HepG2 (cell line): ENCODE data around the gene TIPRL. TPM values are rescaled to one million over a fixed set of nuclear protein-coding genes. Genes with fewer than 3 reads are reported as not detected.

Experiments
- BORCS8-MEF2B ChIP-seq: sonication (generic); formaldehyde crosslinking; IDR thresholded peaks from 2 replicates; pipeline ENCODE4 v1.8.0; 2022; ENCODE audit warnings: mild to moderate bottlenecking, missing genetic modification reagents
- CBX1 ChIP-seq: IDR thresholded peaks from one replicate; pipeline ENCODE4 v1.6.1; 2016; ENCODE audit warnings: antibody characterized with exemption, low read depth
- CHD4 ChIP-seq: fragments of 200-600 bp; sonication (generic); IDR thresholded peaks from 2 replicates; pipeline ENCODE4 v1.7.0; 2017; ENCODE audit warnings: mild to moderate bottlenecking, low read length, borderline replicate concordance
- HMG20B ChIP-seq: conservative IDR thresholded peaks from 2 replicates; pipeline ENCODE4 v1.6.1; 2016; ENCODE audit warnings: missing genetic modification reagents, missing compliant biosample characterization
- HOXD1 ChIP-seq: sonication (generic); formaldehyde crosslinking; IDR thresholded peaks from 2 replicates; pipeline ENCODE4 v1.5.0; 2020; ENCODE audit warnings: missing genetic modification reagents
- KLF6 ChIP-seq: IDR thresholded peaks from 2 replicates; pipeline ENCODE4 v1.8.0; 2016; ENCODE audit warnings: missing biosample characterization, missing genetic modification reagents
- MEIS1 ChIP-seq: sonication (generic); formaldehyde crosslinking; IDR thresholded peaks from 2 replicates; pipeline ENCODE4 v1.9.0; 2021; ENCODE audit warnings: mild to moderate bottlenecking, missing genetic modification reagents, moderate library complexity, borderline replicate concordance
- MLLT10 ChIP-seq: sonication (generic); formaldehyde crosslinking; IDR thresholded peaks from 2 replicates; pipeline ENCODE4 v1.4.0; 2020; ENCODE audit warnings: missing genetic modification reagents
- NR2C2 ChIP-seq: sonication (generic); formaldehyde crosslinking; IDR thresholded peaks from 2 replicates; pipeline ENCODE4 v1.4.0; 2020; ENCODE audit warnings: missing genetic modification reagents, mild to moderate bottlenecking, moderate library complexity, borderline replicate concordance
- PLRG1 ChIP-seq: fragments of 450-650 bp; conservative IDR thresholded peaks from 2 replicates; pipeline ENCODE4 v1.6.1; 2016
- PRPF4 ChIP-seq: fragments of 200-400 bp; formaldehyde crosslinking; IDR thresholded peaks from 2 replicates; pipeline ENCODE4 v1.6.1; 2016; ENCODE audit warnings: low read length, low read depth; ENCODE audit not compliant: poor library complexity, severe bottlenecking
- XBP1 ChIP-seq: sonication (generic); formaldehyde crosslinking; IDR thresholded peaks from 2 replicates; pipeline ENCODE4 v1.5.0; 2020; ENCODE audit warnings: missing genetic modification reagents
- ZBTB1 ChIP-seq: sonication (generic); formaldehyde crosslinking; IDR thresholded peaks from 2 replicates; pipeline ENCODE4 v1.4.0; 2020; ENCODE audit warnings: missing genetic modification reagents, borderline replicate concordance
- ZC3H4 ChIP-seq: sonication (generic); formaldehyde crosslinking; IDR thresholded peaks from 2 replicates; pipeline ENCODE4 v1.4.0; 2020; ENCODE audit warnings: missing genetic modification reagents, borderline replicate concordance
- ZFP62 ChIP-seq: sonication (generic); formaldehyde crosslinking; IDR thresholded peaks from 2 replicates; pipeline ENCODE4 v1.4.0; 2020; ENCODE audit warnings: missing genetic modification reagents
- ZKSCAN8 ChIP-seq: IDR thresholded peaks from 2 replicates; pipeline ENCODE4 v1.6.1; 2016; ENCODE audit warnings: borderline replicate concordance, missing genetic modification reagents, missing compliant biosample characterization
- ZMYM2 ChIP-seq: sonication (generic); formaldehyde crosslinking; IDR thresholded peaks from 2 replicates; pipeline ENCODE4 v1.8.0; 2022; ENCODE audit warnings: mild to moderate bottlenecking, missing genetic modification reagents
- ZNF354B ChIP-seq: sonication (generic); formaldehyde crosslinking; IDR thresholded peaks from 2 replicates; pipeline ENCODE4 v1.8.0; 2022; ENCODE audit warnings: mild to moderate bottlenecking, missing genetic modification reagents
- ZNF451 ChIP-seq: sonication (generic); formaldehyde crosslinking; IDR thresholded peaks from 2 replicates; pipeline ENCODE4 v1.5.0; 2020; ENCODE audit warnings: mild to moderate bottlenecking, missing genetic modification reagents
- ZNF468 ChIP-seq: sonication (generic); formaldehyde crosslinking; IDR thresholded peaks from 2 replicates; pipeline ENCODE4 v1.8.0; 2022; ENCODE audit warnings: mild to moderate bottlenecking, moderate library complexity, missing genetic modification reagents
- ZSCAN22 ChIP-seq: sonication (generic); formaldehyde crosslinking; IDR thresholded peaks from 2 replicates; pipeline ENCODE4 v1.4.0; 2020; ENCODE audit warnings: mild to moderate bottlenecking, missing genetic modification reagents
- polyA plus RNA-seq, 8 experiments: library from polyadenylated mRNA; depleted of rRNA in 3 of 8; stranded (reverse) in 7 of 8; unstranded in 1 of 8; fragments of >200 nt; fragmentation: Illumina TruSeq in 4 of 8; extraction: Trizol in 4 of 8; gene quantifications; 2 replicates each; pipeline versions ENCODE4 v1.2.1 to v1.2.3, GENCODE V29; 2011 to 2016; ENCODE audit warnings: low read depth in 4 of 8, missing spikeins in 1 of 8, mixed read lengths in 1 of 8; ENCODE audit not compliant: insufficient read depth in 1 of 8
- total RNA-seq, 5 experiments: library from RNA; depleted of rRNA; stranded (reverse); fragments of >200 nt; fragmentation: Illumina TruSeq; extraction: Trizol; gene quantifications; 2 replicates each; pipeline ENCODE4 v1.2.3, GENCODE V29; 2016; ENCODE audit warnings: low read depth in 1 of 5
- TF ChIP-seq, protein P1 (sequence below): sonication (generic); formaldehyde crosslinking; IDR thresholded peaks from 2 replicates; pipeline ENCODE4 v1.5.0; 2020; ENCODE audit warnings: missing genetic modification reagents
- TF ChIP-seq, protein P2 (sequence below): sonication (generic); formaldehyde crosslinking; IDR thresholded peaks from one replicate; pipeline ENCODE4 v1.5.1; 2020; ENCODE audit warnings: mild to moderate bottlenecking, missing genetic modification reagents; ENCODE audit errors: not compliant biosample characterization

The TIPRL gene
- total and polyA plus RNA-seq, 2 of the 13 experiments (the other 11 are each of a cell fraction or from before 2014, with no cell fraction given) = 10.1 to 22.8 TPM

DNA sequence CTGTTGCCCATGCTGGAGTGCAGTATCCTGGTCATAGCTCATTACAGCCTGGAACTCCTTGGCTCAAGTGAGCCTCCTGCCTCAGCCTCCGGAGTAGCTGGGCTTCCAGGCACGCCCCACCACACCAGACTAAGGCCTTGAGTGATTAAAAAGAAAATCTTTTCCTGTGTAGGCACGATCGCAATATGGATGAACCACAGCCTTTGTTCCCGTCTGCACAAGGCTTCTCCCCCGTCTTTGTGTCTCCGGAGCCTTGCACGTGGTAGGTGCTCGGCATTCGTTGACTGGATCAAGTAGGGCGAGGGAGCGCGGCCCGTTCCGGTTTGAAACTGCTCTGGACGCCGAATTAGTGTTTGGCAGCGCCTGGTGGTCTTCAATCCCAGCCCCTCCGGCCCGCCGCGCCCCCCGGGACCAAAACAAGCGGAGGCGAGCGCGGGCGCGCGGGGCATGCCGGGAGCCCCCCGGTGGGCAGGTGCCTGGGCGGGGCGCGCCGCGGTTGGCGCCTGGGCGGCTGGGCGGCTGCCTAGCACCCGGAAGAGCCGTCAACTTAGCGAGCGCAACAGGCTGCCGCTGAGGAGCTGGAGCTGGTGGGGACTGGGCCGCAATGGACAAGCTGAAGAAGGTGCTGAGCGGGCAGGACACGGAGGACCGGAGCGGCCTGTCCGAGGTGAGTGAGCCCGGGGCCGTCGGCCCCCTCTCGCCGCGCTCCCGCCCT, 46.9 kb downstream of the TIPRL start, which contains the start of gene SFT2D2 (continued):
- TF ChIP-seq ZNF354B (CRISPR knock-in tag) (no peak), ZMYM2 (no peak), ZBTB1 (CRISPR knock-in tag) (no peak), CBX1 (peak; percentile 31), BORCS8-MEF2B (CRISPR knock-in tag) (0 out of 2 replicates have a peak, but pooled peaks have one; percentile 27), ZNF468 (CRISPR knock-in tag) (no peak), XBP1 (CRISPR knock-in tag) (no peak; the same call in 1 of the 2 replicates), PRPF4 (no peak), NR2C2 (peak; percentile 79), ZC3H4 (CRISPR knock-in tag) (no peak), CHD4 (no peak), KLF6 (no peak), ZNF451 (CRISPR knock-in tag) (peak; percentile 32; the same call in 1 of the 2 replicates), PLRG1 (no peak), HOXD1 (CRISPR knock-in tag) (peak; percentile 2; the same call in 1 of the 2 replicates), ZKSCAN8 (CRISPR knock-in tag) (no peak), HMG20B (CRISPR knock-in tag) (no peak), MLLT10 (CRISPR knock-in tag) (no peak), ZFP62 (CRISPR knock-in tag) (no peak), MEIS1 (CRISPR knock-in tag) (peak; percentile 65), ZSCAN22 (CRISPR knock-in tag) (peak; percentile 64; the same call in 1 of the 2 replicates)
- TF ChIP-seq, protein P1, sequence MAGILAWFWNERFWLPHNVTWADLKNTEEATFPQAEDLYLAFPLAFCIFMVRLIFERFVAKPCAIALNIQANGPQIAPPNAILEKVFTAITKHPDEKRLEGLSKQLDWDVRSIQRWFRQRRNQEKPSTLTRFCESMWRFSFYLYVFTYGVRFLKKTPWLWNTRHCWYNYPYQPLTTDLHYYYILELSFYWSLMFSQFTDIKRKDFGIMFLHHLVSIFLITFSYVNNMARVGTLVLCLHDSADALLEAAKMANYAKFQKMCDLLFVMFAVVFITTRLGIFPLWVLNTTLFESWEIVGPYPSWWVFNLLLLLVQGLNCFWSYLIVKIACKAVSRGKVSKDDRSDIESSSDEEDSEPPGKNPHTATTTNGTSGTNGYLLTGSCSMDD (CRISPR knock-in tag) = peak; percentile 83; the same call in 1 of the 2 replicates
- TF ChIP-seq, protein P2, sequence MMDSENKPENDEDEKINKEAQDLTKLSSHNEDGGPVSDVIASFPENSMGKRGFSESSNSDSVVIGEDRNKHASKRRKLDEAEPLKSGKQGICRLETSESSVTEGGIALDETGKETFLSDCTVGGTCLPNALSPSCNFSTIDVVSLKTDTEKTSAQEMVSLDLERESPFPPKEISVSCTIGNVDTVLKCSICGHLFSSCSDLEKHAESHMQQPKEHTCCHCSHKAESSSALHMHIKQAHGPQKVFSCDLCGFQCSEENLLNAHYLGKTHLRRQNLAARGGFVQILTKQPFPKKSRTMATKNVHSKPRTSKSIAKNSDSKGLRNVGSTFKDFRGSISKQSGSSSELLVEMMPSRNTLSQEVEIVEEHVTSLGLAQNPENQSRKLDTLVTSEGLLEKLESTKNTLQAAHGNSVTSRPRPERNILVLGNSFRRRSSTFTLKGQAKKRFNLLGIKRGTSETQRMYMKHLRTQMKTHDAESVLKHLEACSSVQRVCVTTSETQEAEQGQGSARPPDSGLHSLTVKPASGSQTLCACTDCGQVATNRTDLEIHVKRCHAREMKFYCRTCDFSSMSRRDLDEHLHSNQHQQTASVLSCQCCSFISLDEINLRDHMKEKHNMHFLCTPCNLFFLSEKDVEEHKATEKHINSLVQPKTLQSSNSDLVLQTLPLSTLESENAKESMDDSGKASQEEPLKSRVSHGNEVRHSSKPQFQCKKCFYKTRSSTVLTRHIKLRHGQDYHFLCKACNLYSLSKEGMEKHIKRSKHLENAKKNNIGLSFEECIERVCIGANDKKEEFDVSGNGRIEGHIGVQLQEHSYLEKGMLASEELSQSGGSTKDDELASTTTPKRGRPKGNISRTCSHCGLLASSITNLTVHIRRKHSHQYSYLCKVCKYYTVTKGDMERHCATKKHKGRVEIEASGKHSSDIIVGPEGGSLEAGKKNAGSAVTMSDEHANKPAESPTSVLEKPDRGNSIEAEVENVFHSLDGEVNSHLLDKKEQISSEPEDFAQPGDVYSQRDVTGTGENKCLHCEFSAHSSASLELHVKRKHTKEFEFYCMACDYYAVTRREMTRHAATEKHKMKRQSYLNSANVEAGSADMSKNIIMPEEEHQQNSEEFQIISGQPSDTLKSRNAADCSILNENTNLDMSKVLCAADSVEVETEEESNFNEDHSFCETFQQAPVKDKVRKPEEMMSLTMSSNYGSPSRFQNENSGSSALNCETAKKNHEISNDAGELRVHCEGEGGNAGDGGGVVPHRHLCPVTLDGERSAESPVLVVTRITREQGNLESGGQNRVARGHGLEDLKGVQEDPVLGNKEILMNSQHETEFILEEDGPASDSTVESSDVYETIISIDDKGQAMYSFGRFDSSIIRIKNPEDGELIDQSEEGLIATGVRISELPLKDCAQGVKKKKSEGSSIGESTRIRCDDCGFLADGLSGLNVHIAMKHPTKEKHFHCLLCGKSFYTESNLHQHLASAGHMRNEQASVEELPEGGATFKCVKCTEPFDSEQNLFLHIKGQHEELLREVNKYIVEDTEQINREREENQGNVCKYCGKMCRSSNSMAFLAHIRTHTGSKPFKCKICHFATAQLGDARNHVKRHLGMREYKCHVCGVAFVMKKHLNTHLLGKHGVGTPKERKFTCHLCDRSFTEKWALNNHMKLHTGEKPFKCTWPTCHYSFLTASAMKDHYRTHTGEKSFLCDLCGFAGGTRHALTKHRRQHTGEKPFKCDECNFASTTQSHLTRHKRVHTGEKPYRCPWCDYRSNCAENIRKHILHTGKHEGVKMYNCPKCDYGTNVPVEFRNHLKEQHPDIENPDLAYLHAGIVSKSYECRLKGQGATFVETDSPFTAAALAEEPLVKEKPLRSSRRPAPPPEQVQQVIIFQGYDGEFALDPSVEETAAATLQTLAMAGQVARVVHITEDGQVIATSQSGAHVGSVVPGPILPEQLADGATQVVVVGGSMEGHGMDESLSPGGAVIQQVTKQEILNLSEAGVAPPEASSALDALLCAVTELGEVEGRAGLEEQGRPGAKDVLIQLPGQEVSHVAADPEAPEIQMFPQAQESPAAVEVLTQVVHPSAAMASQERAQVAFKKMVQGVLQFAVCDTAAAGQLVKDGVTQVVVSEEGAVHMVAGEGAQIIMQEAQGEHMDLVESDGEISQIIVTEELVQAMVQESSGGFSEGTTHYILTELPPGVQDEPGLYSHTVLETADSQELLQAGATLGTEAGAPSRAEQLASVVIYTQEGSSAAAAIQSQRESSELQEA (CRISPR knock-in tag) = peak; percentile 81
